H1 (cell line): ENCODE measurements around the gene NLN.

Experiments
- CTCF ChIP-seq, 3 experiments: IDR thresholded peaks; 1 replicate in 2 of 3; 2 replicates in 1 of 3; pipeline versions ENCODE4 v1.5.1 to v1.6.1; 2011; ENCODE audit warnings: low read length in 3 of 3, mild to moderate bottlenecking in 3 of 3, inconsistent platforms in 2 of 3, low read depth in 1 of 3, moderate library complexity in 1 of 3; ENCODE audit not compliant: insufficient read depth in 1 of 3; ENCODE audit errors: control extremely low read depth in 1 of 3
- EGR1 ChIP-seq: IDR thresholded peaks from 2 replicates; pipeline ENCODE4 v1.6.1; 2011; ENCODE audit warnings: low read depth, low read length, borderline replicate concordance
- POLR2A ChIP-seq, 2 experiments: IDR thresholded peaks; 1 replicate in 1 of 2; 2 replicates in 1 of 2; pipeline ENCODE4 v1.6.1; 2011; ENCODE audit warnings: low read depth in 2 of 2, low read length in 2 of 2, mild to moderate bottlenecking in 2 of 2; ENCODE audit errors: control extremely low read depth in 1 of 2

GRCh38 chr5:65750938-65751337 is 28.9 kb downstream of the NLN start:
- no peak for TF ChIP-seq POLR2A (IDR thresholded peaks at IDR 0.05; ENCODE audit: control extremely low read depth in 1 of 2, low read depth in 2 of 2, low read length in 2 of 2)
- no peak for TF ChIP-seq EGR1
- no peak for TF ChIP-seq CTCF (IDR thresholded peaks at IDR 0.05; ENCODE audit: control extremely low read depth in 1 of 3, insufficient read depth in 1 of 3, low read depth in 1 of 3, low read length in 3 of 3)
